ENCODE measurements around the gene PRDM5.

DNA sequence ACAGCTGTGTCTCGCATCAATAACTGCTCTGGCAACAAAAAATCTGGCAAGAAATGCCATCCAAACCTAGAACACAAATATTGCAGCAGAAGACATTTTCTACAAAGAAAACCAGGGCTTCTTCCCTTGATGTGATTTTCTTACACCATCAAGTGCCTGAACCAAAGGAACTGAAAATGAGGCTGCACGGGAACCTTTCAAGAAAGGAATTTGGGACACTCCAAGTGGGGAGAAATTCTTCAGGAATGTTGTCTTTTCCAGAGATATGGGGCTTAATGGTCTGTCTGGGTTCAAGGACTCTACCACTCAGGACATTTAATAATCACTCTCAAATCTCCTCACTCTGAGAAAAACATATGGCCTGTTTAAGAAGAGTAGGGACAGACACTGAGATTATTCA lies 57.6 kb downstream of the PRDM5 start:
- TF ChIP-seq, protein P1, sequence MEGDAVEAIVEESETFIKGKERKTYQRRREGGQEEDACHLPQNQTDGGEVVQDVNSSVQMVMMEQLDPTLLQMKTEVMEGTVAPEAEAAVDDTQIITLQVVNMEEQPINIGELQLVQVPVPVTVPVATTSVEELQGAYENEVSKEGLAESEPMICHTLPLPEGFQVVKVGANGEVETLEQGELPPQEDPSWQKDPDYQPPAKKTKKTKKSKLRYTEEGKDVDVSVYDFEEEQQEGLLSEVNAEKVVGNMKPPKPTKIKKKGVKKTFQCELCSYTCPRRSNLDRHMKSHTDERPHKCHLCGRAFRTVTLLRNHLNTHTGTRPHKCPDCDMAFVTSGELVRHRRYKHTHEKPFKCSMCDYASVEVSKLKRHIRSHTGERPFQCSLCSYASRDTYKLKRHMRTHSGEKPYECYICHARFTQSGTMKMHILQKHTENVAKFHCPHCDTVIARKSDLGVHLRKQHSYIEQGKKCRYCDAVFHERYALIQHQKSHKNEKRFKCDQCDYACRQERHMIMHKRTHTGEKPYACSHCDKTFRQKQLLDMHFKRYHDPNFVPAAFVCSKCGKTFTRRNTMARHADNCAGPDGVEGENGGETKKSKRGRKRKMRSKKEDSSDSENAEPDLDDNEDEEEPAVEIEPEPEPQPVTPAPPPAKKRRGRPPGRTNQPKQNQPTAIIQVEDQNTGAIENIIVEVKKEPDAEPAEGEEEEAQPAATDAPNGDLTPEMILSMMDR (conservative IDR thresholded peaks at IDR 0.05) = no peak
- no peak for TF ChIP-seq EZH2 (IDR thresholded peaks at IDR 0.05; ENCODE audit: low read depth)
